ENCODE results near the gene TXNL1.

DNA sequence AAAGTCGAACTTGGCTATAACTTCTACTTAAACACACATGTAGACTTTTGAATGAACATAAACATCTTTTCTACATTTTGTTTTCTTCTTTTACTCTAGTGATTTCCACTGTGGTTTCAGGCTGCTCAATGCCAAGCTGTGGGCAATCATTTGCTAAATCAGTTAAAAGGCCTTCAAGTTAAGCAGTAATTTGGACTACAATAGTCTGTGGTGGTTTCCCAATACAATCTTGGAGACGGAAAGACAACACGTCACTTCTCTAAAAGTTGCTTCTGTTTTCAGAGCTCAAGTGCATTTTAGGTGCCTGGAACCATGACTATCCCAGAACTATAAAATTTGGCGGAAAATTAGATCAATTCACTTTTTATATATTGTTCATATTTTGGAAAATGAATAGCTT is 69.4 kb downstream of the TXNL1 start:
- TF ChIP-seq EZH2phosphoT487 (IDR thresholded peaks at IDR 0.05; ENCODE audit: insufficient read depth, low read depth) (no peak), EZH2 (IDR thresholded peaks at IDR 0.05; ENCODE audit: insufficient read depth, poor library complexity, severe bottlenecking) (no peak)
